WTC11 (cell line): Measurements from ENCODE around the gene XPNPEP1. TPM values are rescaled to one million over a fixed set of nuclear protein-coding genes. Genes with fewer than 3 reads are reported as not detected.

Source experiments
- ATAC-seq: fragments of 200-7000 bp; cut with Tn5 transposase; 2 replicates; pipeline ENCODE4 v1.10.0; 2021; ENCODE audit warnings: mild to moderate bottlenecking, moderate library complexity
- CTCF ChIA-PET: fragments of 300-600 bp; sonication (Branson Sonifier 250); formaldehyde crosslinking; loops from one replicate; lab custom pipeline; 2021; ENCODE audit warnings: antibody characterized with exemption; lab: Charles Lee
- POLR2A ChIA-PET: fragments of 350-600 bp; sonication (Branson Sonifier 250); formaldehyde crosslinking; loops from one replicate; lab custom pipeline; 2021; ENCODE audit warnings: antibody characterized with exemption; lab: Charles Lee
- DNase-seq: peaks from one replicate; pipeline ENCODE4 v3.0.0; 2021; ENCODE audit warnings: low spot score
- H3K27ac Mint-ChIP-seq: 2 replicates; pipeline ENCODE4 v1.8.0; 2021; ENCODE audit warnings: mixed read lengths
- H3K27me3 Mint-ChIP-seq: 2 replicates; pipeline ENCODE4 v1.8.0; 2021; ENCODE audit warnings: low read depth, mild to moderate bottlenecking, moderate library complexity, mixed read lengths
- H3K36me3 Mint-ChIP-seq: 2 replicates; pipeline ENCODE4 v1.8.0; 2021; ENCODE audit warnings: mixed read lengths
- H3K4me1 Mint-ChIP-seq: 2 replicates; pipeline ENCODE4 v1.8.0; 2022; ENCODE audit warnings: mixed read lengths
- H3K4me3 Mint-ChIP-seq: 2 replicates; pipeline ENCODE4 v1.8.0; 2021; ENCODE audit warnings: mild to moderate bottlenecking, moderate library complexity, mixed read lengths
- H3K9me3 Mint-ChIP-seq: 2 replicates; pipeline ENCODE4 v1.8.0; 2021; ENCODE audit warnings: mixed read lengths
- ATF1 ChIP-seq: sonication (generic); formaldehyde crosslinking; IDR thresholded peaks from 2 replicates; pipeline ENCODE4 v1.8.1; 2023; ENCODE audit warnings: mild to moderate bottlenecking, moderate library complexity, missing genetic modification reagents
- CREB1 ChIP-seq: sonication (generic); formaldehyde crosslinking; IDR thresholded peaks from 2 replicates; pipeline ENCODE4 v1.8.0; 2023; ENCODE audit warnings: mild to moderate bottlenecking, missing genetic modification reagents
- E2F4 ChIP-seq: sonication (generic); formaldehyde crosslinking; IDR thresholded peaks from 2 replicates; pipeline ENCODE4 v1.8.1; 2022; ENCODE audit warnings: low read depth, mild to moderate bottlenecking, moderate library complexity, missing genetic modification reagents, borderline replicate concordance
- FOXK1 ChIP-seq: sonication (generic); formaldehyde crosslinking; IDR thresholded peaks from 2 replicates; pipeline ENCODE4 v1.8.0; 2022; ENCODE audit warnings: mild to moderate bottlenecking, moderate library complexity, missing genetic modification reagents
- JAZF1 ChIP-seq: fragments of 250-450 bp; sonication (Bioruptor Pico); IDR thresholded peaks from 2 replicates; pipeline ENCODE4 v1.9.0; 2021; ENCODE audit warnings: moderate library complexity, mild to moderate bottlenecking, inconsistent platforms
- JUN ChIP-seq: sonication (generic); formaldehyde crosslinking; IDR thresholded peaks from 2 replicates; pipeline ENCODE4 v1.8.0; 2023; ENCODE audit warnings: mild to moderate bottlenecking, missing genetic modification reagents
- MXD4 ChIP-seq: fragments of 250-450 bp; sonication (Bioruptor Pico); IDR thresholded peaks from 2 replicates; pipeline ENCODE4 v1.8.0; 2021; ENCODE audit warnings: mild to moderate bottlenecking, moderate library complexity, borderline replicate concordance
- NFYB ChIP-seq: sonication (generic); formaldehyde crosslinking; conservative IDR thresholded peaks from 2 replicates; pipeline ENCODE4 v1.8.0; 2022; ENCODE audit warnings: low read depth, missing genetic modification reagents
- RELA ChIP-seq: sonication (generic); formaldehyde crosslinking; IDR thresholded peaks from 2 replicates; pipeline ENCODE4 v1.8.1; 2022; ENCODE audit warnings: missing genetic modification reagents, mild to moderate bottlenecking, borderline replicate concordance
- SMAD4 ChIP-seq: sonication (generic); formaldehyde crosslinking; IDR thresholded peaks from 2 replicates; pipeline ENCODE4 v1.8.0; 2022; ENCODE audit warnings: mild to moderate bottlenecking, missing genetic modification reagents
- SOX15 ChIP-seq: fragments of 250-450 bp; sonication (Bioruptor Pico); IDR thresholded peaks from 2 replicates; pipeline ENCODE4 v1.9.0; 2021; ENCODE audit warnings: mild to moderate bottlenecking
- SP1 ChIP-seq: sonication (generic); formaldehyde crosslinking; conservative IDR thresholded peaks from 2 replicates; pipeline ENCODE4 v1.8.1; 2022; ENCODE audit warnings: missing genetic modification reagents
- TCF7 ChIP-seq: sonication (generic); formaldehyde crosslinking; IDR thresholded peaks from 2 replicates; pipeline ENCODE4 v1.8.0; 2022; ENCODE audit warnings: mild to moderate bottlenecking, low read depth, missing genetic modification reagents, moderate library complexity
- USF2 ChIP-seq: sonication (generic); formaldehyde crosslinking; IDR thresholded peaks from 2 replicates; pipeline ENCODE4 v1.8.1; 2023; ENCODE audit warnings: mild to moderate bottlenecking, missing genetic modification reagents, moderate library complexity
- ZBTB21 ChIP-seq: sonication (generic); formaldehyde crosslinking; IDR thresholded peaks from 2 replicates; pipeline ENCODE4 v1.8.1; 2023; ENCODE audit warnings: mild to moderate bottlenecking, missing genetic modification reagents, borderline replicate concordance
- ZNF138 ChIP-seq: sonication (generic); formaldehyde crosslinking; conservative IDR thresholded peaks from 2 replicates; pipeline ENCODE4 v1.8.1; 2022; ENCODE audit warnings: mild to moderate bottlenecking, moderate library complexity, missing genetic modification reagents
- ZNF281 ChIP-seq: sonication (generic); formaldehyde crosslinking; IDR thresholded peaks from 2 replicates; pipeline ENCODE4 v1.8.0; 2023; ENCODE audit warnings: mild to moderate bottlenecking, missing genetic modification reagents
- ZNF317 ChIP-seq: sonication (generic); formaldehyde crosslinking; IDR thresholded peaks from 2 replicates; pipeline ENCODE4 v1.8.1; 2023; ENCODE audit warnings: low read depth, mild to moderate bottlenecking, moderate library complexity, missing genetic modification reagents, borderline replicate concordance
- total RNA-seq: library from RNA; stranded (reverse); gene quantifications from 3 replicates; pipeline ENCODE4 v1.2.3, GENCODE V29; 2021
- TF ChIP-seq, protein P1 (sequence below): fragments of 250-450 bp; sonication (Bioruptor Pico); IDR thresholded peaks from 2 replicates; pipeline ENCODE4 v2.1.2; 2022; ENCODE audit warnings: mild to moderate bottlenecking, moderate library complexity
- TF ChIP-seq, protein P2 (sequence below): sonication (generic); formaldehyde crosslinking; IDR thresholded peaks from 2 replicates; pipeline ENCODE4 v1.8.0; 2022; ENCODE audit warnings: mild to moderate bottlenecking, missing genetic modification reagents
- TF ChIP-seq, protein P3 (sequence below): sonication (generic); formaldehyde crosslinking; IDR thresholded peaks from 2 replicates; pipeline ENCODE4 v1.8.1; 2023; ENCODE audit warnings: mild to moderate bottlenecking, missing genetic modification reagents
- TF ChIP-seq, protein P4 (sequence below): sonication (generic); formaldehyde crosslinking; IDR thresholded peaks from 2 replicates; pipeline ENCODE4 v1.8.0; 2023; ENCODE audit warnings: missing genetic modification reagents
- TF ChIP-seq, protein P5 (sequence below): sonication (generic); formaldehyde crosslinking; IDR thresholded peaks from 2 replicates; pipeline ENCODE4 v1.8.1; 2023; ENCODE audit warnings: mild to moderate bottlenecking, missing genetic modification reagents, moderate library complexity

The XPNPEP1 gene
- total RNA-seq, 1 experiment from 2014 or later, result 59.3 TPM

GRCh38 chr10:109952526-109952925, 29.2 kb upstream of the XPNPEP1 start (continued):
- TF ChIP-seq ZBTB21 (CRISPR knock-in tag) (no peak), ZNF281 (CRISPR knock-in tag) (no peak), FOXK1 (CRISPR knock-in tag) (no peak), ZNF138 (CRISPR knock-in tag) (no peak), JAZF1 (CRISPR knock-in tag) (no peak), MXD4 (CRISPR knock-in tag) (no peak), JUN (CRISPR knock-in tag) (no peak), CREB1 (CRISPR knock-in tag) (no peak), ATF1 (no peak)
- TF ChIP-seq, protein P1, sequence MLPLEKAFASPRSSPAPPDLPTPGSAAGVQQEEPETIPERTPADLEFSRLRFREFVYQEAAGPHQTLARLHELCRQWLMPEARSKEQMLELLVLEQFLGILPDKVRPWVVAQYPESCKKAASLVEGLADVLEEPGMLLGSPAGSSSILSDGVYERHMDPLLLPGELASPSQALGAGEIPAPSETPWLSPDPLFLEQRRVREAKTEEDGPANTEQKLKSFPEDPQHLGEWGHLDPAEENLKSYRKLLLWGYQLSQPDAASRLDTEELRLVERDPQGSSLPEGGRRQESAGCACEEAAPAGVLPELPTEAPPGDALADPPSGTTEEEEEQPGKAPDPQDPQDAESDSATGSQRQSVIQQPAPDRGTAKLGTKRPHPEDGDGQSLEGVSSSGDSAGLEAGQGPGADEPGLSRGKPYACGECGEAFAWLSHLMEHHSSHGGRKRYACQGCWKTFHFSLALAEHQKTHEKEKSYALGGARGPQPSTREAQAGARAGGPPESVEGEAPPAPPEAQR, result no peak

- ChIA-PET CTCF (no interaction called here), POLR2A (no interaction called here)
- Mint-ChIP-seq H3K4me1 (0 out of 2 replicates have a peak, but pooled peaks cover 4% of the 10 kb centered on the region), H3K36me3 (no peaks in the 10 kb centered on the region), H3K9me3 (peaks cover 3% of the 10 kb centered on the region; the same call in 1 of the 2 replicates), H3K4me3 (no peak overlapping the region), H3K27ac (no peak overlapping the region), H3K27me3 (peaks cover 2% of the 10 kb centered on the region; the same call in 1 of the 2 replicates)
- TF ChIP-seq TCF7 (CRISPR knock-in tag) (no peak), JUN (CRISPR knock-in tag) (no peak), ZNF317 (no peak)
- ATAC-seq (no peak), DNase-seq (no peak)
These were observed 24.0 kb upstream of the XPNPEP1 start for GRCh38 chr10:109947111-109947920.

GRCh38 chr10:109946680-109947079, 23.4 kb upstream of the XPNPEP1 start:
- Mint-ChIP-seq H3K27me3 (peaks cover 2% of the 10 kb centered on the region; the same call in 1 of the 2 replicates), H3K27ac (no peak overlapping the region), H3K9me3 (peaks cover 3% of the 10 kb centered on the region; the same call in 1 of the 2 replicates), H3K4me1 (peaks cover 5% of the 10 kb centered on the region; the same call in 1 of the 2 replicates), H3K36me3 (no peaks in the 10 kb centered on the region), H3K4me3 (no peak overlapping the region)
- ChIA-PET POLR2A (no interaction called here), CTCF (no interaction called here)
- ATAC-seq (no peak), DNase-seq (no peak)
- TF ChIP-seq NFYB (CRISPR knock-in tag) (no peak), SP1 (CRISPR knock-in tag) (no peak), USF2 (CRISPR knock-in tag) (no peak), E2F4 (CRISPR knock-in tag) (no peak), SOX15 (no peak), RELA (CRISPR knock-in tag) (no peak), CREB1 (CRISPR knock-in tag) (no peak), SMAD4 (CRISPR knock-in tag) (no peak)
- TF ChIP-seq, protein P2, sequence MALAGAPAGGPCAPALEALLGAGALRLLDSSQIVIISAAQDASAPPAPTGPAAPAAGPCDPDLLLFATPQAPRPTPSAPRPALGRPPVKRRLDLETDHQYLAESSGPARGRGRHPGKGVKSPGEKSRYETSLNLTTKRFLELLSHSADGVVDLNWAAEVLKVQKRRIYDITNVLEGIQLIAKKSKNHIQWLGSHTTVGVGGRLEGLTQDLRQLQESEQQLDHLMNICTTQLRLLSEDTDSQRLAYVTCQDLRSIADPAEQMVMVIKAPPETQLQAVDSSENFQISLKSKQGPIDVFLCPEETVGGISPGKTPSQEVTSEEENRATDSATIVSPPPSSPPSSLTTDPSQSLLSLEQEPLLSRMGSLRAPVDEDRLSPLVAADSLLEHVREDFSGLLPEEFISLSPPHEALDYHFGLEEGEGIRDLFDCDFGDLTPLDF, result no peak
- TF ChIP-seq, protein P3, sequence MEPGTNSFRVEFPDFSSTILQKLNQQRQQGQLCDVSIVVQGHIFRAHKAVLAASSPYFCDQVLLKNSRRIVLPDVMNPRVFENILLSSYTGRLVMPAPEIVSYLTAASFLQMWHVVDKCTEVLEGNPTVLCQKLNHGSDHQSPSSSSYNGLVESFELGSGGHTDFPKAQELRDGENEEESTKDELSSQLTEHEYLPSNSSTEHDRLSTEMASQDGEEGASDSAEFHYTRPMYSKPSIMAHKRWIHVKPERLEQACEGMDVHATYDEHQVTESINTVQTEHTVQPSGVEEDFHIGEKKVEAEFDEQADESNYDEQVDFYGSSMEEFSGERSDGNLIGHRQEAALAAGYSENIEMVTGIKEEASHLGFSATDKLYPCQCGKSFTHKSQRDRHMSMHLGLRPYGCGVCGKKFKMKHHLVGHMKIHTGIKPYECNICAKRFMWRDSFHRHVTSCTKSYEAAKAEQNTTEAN (CRISPR knock-in tag), result no peak
- TF ChIP-seq, protein P4, sequence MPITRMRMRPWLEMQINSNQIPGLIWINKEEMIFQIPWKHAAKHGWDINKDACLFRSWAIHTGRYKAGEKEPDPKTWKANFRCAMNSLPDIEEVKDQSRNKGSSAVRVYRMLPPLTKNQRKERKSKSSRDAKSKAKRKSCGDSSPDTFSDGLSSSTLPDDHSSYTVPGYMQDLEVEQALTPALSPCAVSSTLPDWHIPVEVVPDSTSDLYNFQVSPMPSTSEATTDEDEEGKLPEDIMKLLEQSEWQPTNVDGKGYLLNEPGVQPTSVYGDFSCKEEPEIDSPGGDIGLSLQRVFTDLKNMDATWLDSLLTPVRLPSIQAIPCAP (CRISPR knock-in tag), result no peak
- TF ChIP-seq, protein P5, sequence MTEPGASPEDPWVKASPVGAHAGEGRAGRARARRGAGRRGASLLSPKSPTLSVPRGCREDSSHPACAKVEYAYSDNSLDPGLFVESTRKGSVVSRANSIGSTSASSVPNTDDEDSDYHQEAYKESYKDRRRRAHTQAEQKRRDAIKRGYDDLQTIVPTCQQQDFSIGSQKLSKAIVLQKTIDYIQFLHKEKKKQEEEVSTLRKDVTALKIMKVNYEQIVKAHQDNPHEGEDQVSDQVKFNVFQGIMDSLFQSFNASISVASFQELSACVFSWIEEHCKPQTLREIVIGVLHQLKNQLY (CRISPR knock-in tag), result no peak
